GM18951 (cell line): ENCODE results near the gene FOXD2.

ENCODE experiments used
- POLR2A ChIP-seq: IDR thresholded peaks from 4 replicates; pipeline ENCODE4 v1.6.1; 2011; ENCODE audit warnings: mild to moderate bottlenecking; ENCODE audit not compliant: insufficient read length, insufficient read depth; ENCODE audit errors: extremely low read depth
- in situ Hi-C: fragments of 300-500 bp; cut with MboI; formaldehyde crosslinking; loops from one replicate; pipeline ENCODE4 v1.12.0; 2022; ENCODE audit warnings: low sequenced_read_pairs, mixed read lengths, inconsistent platforms; ENCODE audit not compliant: unreplicated experiment

The FOXD2 gene

GRCh38 chr1:47439819-47440598 is 2.2 kb downstream of the FOXD2 start:
- in situ Hi-C loops = no loop called here
- TF ChIP-seq POLR2A = no peak

DNA sequence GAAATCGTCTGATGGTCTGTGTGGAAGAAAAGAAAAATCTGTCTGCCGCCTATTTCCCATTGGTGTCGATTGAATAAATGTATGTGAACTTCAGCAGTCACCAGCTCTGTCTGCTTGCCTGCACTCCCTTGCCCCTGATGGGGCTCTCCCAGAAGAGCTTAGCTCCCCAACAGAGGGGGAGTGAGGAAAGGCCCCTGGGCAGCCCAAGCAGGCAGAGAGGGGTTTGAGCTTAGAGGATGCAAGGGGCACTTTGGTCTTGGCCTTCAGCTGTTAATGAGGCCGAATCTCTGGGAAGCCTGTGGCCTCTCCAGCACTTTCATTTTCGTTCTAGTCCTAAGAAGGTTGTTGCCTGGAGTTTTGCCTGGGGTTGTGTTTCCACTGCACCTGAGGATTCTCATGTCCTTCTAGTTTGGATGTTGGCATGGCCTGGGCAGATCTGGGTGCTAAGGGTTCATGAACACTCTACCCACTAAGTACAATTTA is 2.8 kb downstream of the FOXD2 start:
- no peak for TF ChIP-seq POLR2A
- in situ Hi-C loops = no loop called here

DNA sequence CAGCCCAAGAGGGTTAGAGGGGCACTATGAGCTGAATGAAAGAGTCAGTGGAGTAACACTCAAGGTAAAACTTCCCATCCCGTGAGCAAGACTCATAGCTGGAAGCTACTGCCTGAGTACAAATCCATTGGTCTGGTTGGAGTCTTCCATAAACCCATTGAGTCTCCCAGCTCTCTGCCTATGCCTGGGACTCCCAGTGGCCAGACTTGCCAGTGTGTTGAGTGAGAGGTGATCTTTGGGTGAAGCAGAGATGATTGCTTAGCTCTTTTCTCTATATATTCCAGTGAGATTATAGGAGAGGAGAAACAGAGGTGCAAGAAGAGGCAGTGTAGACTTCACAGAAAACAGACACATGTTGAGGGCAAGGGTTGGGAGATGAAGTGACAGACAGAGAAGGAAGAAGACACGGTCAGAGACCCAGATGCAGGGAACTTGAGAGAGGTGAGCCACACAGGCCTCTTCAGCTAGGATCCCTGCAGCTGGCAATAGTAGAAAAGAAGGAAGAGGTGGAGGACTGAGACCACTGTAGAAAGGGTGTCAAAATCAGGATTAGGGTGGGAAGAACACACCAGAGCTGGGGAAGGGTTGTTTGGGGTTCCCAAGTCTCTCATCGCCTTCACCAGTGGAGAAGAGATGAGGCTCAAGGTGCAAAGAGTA is 3.7 kb downstream of the FOXD2 start:
- no peak for TF ChIP-seq POLR2A
- in situ Hi-C loops = no loop called here

DNA sequence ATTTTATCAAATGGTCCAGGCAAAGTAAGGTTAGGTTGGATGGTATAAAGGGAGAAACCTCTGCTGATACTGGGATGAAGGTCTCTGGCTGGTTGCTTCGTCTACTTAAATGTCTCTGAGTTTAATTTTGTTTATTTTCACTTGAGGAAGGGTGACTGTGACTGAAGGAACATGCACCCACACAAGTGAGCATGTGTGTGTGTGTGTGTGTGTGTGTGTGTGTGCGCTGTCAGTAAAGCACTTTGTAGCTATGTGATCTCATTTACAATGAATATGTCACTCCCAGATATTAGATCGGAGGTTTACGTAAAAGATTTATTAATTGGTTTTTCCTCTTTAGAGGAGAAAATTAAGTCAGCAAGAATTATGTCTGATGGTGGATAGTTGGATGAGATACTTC is 4.4 kb downstream of the FOXD2 start:
- no peak for TF ChIP-seq POLR2A
- in situ Hi-C loops = no loop called here

DNA sequence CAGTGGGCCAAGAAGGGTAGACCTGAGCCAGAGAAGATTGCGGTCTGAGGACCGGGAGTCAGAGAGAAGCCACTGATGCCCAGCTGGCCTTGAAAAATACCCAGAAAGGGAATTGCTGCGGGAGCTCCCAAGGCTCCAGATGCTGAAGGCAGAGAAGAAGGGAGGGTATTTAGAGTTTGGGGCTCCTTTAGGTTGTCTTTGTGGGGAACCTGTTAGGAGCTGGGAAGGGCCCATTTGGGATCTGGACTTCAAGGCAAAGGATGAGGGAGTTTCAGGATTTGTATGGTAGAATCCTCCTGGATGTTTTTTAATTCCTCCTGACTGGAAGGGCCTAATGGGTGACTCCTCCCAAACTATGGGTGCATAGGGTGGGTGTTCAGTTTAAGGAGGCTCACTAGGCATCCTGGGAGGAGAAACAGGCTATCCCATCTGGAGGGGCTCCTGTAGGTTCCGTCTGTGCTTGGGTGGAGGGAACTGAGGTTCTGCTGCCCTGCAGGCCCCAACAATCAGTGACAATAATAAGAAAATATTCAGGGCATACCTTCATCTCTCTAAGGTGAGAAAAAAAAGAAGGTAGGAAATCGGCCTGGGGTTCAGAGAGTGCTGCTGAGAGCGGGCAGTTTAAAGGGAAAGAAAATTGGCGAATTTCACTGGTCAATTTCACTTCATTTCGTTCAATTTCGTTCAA is 5.1 kb downstream of the FOXD2 start:
- in situ Hi-C loops = no loop called here
- no peak for TF ChIP-seq POLR2A

DNA sequence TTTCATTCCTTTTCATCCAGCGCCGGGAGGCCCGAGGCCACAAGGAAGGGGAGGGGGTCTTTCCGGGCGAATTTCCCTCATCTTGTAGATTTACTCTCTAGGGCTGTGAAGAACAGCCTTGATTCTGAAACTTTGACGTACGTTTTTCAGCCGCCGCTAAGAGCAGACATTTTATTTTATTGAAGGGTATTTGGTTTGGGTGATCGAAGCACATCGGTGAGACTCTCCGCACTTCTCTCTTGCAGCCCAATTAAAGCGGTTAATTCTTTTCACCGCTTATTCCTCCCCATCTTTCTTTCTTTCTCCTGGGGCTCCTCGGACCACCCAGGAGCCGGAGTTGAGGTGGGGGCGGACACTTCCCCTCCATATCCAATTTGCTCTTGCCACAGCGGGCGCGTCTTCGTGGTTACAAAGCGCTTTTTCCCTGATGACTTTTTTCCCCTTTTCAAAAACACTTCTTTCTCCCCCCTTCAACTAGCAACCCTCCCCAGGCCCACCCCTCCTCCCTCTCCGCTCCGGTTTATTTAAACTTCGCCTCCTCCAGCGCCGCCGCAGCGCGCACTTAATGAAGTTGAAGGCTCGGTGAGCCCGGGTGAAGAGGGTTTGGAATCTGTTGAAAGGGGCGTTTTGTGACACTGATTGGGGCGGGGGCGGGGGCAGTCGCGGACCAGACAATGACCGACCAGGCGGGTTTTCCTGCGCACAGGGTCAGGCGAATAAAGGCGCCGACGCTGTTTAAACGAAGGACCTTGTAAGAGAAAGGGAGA is 5.9 kb downstream of the FOXD2 start:
- in situ Hi-C loops = no loop called here
- no peak for TF ChIP-seq POLR2A

DNA sequence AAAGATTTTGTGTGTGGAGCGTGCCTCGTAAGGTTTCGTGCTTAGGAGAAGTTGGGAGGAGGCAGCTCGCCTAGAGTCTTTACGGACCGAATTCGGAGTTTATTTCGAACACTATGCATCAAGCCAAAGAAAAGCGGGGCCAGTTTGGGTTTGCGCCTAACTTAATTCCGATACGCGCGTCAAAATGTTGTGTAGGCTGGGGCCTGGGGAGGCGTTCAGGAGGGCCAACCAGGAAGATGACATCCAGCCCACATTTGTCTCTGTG is 6.4 kb downstream of the FOXD2 start:
- no peak for TF ChIP-seq POLR2A

DNA sequence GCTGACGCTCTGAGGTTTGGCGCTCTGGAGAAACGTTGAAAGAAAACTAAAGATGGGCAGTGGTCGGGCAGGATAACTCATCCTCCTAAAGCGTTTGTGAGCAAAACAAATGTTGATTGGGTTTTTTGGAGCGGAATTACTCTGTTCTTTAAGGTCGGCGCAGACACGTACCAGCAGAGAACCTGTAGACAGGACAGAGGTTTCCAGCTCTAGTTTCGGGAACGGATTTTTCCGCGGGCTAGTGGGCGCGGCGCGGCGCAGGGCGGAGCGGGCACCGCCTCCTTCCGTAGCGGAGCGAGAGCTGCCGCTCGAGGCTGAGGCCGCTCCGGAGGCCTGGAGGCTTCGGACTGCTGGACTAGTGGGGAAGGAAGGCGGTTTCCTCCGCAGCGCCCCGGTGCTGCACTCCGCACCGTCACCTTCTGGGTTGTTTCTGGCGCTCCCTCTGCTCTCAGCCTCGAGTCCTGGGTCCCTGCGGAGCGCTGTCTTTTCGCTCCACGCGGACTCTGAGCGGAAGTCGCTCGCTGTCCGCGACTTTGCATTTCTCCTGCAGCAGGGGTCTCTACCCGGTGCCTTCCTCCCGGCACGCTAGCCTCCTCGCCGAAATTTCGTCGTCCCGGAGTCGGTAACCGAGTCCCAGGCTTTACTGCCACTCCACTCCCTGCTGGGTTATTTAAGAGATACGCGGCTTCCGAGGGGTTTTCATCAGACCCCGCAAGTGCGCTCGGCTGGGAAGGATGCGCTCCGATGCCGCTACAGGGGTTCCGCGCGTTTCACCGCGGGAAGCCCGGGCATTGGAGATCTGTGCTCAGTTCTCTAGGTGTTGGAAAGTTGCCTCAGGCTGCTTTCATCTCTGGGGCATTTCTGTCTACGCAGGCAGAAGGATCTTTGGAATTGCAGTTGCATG is 7.0 kb downstream of the FOXD2 start:
- in situ Hi-C loops = no loop called here
- no peak for TF ChIP-seq POLR2A

More for the DNA sequence above, 6.4 kb downstream of the FOXD2 start:
- in situ Hi-C loops = no loop called here

DNA sequence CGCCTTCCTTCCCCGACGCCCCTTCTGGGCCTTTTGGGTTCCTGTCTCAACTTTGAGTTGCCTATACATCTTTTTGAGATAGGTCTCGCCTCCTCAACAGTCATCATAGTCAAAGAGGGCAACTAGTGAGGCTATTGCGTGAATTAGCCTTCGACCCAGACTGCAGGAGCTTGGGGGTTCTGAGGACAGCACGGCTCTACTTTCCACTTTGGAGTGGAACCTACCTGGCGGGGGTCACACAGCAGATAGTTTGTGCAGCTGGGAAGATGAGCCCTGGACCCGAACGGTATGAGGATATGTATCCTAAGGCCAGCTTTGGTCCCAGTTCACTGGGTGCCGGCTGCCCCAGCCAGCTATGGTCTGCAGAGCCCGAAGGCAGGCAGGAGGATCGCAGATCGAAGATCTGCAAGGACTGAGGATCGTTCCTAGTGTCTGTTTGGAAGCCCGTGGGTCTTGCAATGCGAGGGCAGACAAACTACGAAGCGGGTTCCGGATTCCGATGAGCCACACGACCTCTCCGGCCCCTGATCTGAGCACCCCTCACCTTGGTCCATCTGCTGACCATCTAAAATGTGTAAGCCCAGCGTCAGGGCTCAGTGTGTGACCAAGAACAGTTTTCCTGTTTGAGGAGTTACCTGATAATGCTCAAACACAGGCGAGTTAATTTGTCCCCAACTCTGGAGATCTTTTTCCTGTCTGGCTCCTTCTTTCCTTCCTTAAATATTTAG is 8.1 kb downstream of the FOXD2 start:
- TF ChIP-seq POLR2A = no peak
- in situ Hi-C loops = no loop called here

GRCh38 chr1:47448462-47449222 is 10.8 kb downstream of the FOXD2 start:
- in situ Hi-C loops = no loop called here

More at GRCh38 chr1:47448462-47449222, 10.8 kb downstream of the FOXD2 start:
- TF ChIP-seq POLR2A = no peak
